Stimulated activated CD8-positive, alpha-beta memory T cell treated with anti-CD3 and anti-CD28 coated beads, Interleukin-15, amount 100 ng/mL, for 48 hours (primary cell): Measurements from ENCODE around the gene RABEP2.
"Not testable (repeated sequence)": the region's sequence is repeated elsewhere in the genome, so short reads cannot be mapped to it uniquely, and the experiment has no call there.

Experiments used
- DNase-seq, 2 donors: peaks; one replicate each; pipeline ENCODE4 v3.0.0-alpha.2; 2020; ENCODE audit warnings: low read depth in 2 of 2

The RABEP2 gene

DNA sequence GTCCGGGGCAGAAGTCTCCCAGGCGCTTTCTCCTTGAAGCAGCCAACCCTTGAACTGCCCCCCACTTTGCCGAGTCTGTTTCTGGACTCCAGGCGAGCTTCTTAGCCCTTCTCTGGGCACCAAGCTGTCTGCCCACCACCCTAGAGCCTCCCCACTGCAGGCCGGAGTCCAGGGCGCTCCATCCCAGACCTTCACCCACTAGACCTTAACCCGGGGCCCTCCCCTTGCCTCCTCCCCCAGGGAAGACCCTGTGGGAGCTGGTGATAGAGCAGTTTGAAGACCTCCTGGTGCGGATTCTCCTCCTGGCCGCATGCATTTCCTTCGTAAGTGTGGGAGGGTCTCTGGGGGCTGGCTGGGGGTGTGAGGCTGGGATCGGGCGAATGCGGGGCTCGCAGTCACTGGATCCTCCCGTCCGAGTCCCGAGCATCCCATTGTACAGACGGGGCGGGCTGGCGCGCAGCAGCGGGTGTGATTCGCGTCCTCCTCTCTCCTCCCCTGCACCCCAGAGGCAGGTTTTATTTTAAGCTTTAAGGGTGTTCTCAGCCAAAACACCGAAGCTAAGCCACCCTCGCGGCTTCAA lies 45.7 kb downstream of the RABEP2 start:
- no peak for DNase-seq

DNA sequence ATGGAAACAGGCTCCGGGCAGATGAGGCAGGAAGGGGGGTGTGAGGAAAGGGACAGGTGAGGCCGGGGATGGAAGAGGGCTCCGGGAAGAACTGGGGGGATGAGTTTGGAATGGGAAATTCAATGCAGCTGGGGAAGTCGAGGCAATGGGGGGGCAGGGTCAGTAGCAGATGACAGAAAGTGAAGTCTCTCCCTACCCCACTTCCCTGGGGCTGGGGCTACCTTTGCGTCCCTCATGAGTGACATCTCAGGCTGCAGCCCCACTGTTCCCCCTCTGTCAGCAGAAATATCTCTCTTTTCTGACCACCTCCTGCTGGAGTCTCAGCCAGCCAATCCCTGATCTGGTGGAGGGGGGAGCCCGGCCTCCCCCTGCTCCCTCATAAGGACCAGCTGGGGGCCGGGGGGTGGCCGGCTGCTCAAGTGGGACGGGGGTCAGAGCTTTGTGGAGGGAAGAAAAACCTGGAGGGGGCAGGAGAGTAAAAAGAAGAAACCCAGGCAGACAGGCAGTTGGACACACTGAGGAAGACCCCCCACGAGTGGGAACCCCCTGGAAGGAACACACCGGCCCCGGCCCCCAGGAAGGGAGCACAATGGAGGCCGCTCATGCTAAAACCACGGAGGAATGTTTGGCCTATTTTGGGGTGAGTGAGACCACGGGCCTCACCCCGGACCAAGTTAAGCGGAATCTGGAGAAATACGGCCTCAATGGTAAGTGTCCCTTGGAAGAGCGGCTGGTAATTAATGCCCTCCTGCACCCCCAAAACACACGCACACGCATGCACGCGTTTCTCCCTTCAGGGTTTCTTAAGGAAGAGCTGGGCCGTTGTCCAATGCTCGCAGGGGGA lies 46.7 kb downstream of the RABEP2 start, which contains the start of gene ATP2A1:
ATP2A1 (plus strand) TSS at position 406 of the 844 bp plus-strand sequence; CDS start at position 590, 184 bp downstream.
- DNase-seq: no peak

DNA sequence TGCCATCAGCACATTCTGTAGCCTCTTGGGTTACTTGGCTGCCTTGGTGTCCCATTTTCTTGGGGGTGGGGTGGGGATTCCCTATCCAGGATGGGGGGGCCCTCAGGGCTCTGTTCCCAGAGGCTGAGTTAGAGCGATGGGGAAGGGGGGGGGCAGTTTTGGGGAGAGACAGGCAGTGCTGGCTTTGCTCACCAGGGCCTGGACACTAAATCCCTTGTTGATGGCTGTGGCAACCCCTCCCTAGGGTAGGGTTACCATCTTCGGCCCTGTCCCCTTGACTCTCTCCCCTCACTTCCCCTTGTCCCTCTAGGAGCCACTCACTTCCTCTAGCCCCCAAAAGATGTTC lies 47.4 kb downstream of the RABEP2 start:
- no peak for DNase-seq

DNA sequence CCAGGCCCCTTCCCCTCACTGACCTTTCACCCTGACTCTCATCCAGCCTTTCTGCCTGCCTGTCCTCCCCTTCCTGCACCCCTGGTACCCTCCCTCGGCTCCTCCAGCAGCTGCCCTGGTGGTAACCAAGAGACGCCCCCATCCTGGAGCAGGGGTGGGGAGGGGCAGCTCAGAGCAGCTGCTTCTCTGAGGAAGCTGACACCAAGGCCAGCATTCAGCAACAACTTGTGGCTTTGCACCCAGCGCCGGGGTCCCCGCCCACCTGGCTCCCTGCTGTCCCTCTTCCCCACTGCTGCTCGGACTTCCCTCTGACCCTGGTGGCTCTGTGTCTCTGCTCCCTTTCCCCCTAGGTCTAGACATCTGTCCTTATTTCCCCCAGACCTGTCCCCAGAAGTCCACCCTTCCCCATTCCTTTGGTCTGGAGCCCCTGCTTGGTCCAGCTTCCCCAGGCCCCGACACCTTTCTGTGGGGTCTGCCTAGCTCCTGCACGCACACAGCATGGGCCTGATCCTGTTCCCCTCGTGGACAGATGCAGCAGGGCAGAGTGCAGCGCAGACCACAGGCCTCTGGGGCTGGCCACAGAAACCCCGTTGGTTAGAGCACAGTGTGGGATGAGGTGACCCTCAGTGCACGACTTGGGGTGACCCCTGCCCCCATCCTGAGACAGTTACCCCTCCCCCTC lies 47.9 kb downstream of the RABEP2 start:
- DNase-seq: no peak

DNA sequence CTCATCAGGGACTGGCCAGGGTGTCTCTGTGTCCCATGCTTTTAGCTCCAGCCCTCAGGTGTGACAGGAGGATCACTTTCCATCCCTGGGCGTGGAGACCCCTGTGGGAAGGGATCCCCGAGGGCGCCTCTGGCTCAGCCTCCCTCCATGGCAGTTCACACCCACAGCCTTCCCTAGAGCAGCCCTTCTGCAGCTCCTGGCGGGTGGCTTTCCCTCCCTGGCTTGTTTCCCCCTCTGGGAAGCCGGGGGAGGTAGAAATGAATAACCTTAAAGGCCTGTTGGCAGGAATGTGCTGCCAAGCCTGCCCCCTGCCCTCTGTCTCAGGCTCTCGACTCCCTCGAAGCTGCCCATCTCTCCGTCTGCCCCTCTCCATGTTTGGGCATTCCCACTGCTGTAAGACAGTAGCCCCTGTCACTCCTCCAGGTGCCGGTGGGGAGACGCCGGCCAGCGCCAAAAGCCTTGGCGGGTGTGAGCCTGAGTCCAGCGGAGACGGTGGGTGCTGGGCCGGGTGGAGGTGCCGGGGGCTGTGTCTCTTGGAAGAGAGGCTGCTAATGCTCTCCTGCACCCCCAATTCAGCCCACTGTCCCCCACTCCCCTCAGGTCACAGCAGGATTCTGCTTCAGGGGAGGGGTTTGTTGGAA lies 48.9 kb downstream of the RABEP2 start:
- DNase-seq: no peak

DNA sequence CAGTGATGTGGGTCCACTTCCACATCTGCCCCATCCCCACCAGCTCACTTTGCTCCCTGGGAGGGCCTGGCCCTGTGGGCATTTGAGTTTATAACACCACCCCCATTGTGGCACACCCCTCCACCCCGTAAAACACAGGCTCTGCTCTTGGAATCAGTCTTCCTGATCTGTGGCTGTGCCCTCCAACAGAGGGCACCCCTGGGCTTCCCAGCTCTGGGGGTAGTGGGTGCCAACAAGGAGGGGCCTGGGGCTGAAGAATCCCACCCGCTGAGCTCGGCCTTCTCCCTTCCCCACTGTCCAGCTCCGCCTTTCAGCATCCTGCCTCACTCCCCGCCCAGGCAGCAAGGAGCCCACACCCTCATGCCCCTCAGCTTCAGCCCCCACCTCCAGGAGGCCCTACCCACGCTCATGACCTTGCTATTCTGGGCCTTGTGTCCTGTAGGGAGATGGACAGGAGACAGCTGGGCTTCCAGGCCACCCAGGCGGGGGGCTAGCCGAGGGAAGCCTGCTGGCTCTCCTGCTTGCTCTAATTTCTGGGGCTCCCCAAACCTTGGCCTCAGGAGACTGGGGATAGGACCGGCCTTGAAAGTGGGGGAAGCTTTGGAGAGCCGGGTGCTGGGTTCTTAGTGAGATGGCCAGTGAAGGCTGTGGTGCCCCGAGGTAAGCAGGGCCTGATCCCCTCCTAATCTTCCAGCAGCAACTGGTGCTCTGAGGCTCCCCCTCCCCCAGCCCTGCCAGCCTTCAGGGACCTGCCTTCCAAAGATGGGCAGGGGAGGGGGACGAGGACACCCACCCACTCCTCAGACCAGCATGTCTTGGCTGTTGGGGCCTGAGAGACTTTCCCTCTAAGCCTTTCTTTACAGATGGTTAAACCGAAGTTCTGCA lies 49.7 kb downstream of the RABEP2 start:
- DNase-seq: no peak

DNA sequence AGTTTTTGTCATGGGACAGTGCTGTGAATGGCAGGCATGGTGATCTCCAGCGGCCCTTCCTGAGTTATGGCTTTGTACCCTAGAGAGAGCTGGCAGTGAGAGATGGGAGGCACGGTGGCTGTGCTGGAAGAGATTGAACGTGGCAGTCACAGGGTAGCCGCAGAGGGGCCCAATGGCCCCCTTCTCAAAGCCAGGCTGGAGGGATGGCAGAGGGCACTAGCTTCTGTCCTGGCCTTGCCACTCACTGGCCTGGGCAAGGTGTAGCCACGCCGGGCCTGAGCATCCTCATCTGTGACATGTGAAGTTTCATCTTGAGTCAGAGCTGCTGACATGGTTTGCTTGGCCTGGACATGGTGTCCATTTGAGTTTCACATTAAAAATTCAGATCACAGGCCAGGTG lies 50.6 kb downstream of the RABEP2 start:
- DNase-seq: no peak

DNA sequence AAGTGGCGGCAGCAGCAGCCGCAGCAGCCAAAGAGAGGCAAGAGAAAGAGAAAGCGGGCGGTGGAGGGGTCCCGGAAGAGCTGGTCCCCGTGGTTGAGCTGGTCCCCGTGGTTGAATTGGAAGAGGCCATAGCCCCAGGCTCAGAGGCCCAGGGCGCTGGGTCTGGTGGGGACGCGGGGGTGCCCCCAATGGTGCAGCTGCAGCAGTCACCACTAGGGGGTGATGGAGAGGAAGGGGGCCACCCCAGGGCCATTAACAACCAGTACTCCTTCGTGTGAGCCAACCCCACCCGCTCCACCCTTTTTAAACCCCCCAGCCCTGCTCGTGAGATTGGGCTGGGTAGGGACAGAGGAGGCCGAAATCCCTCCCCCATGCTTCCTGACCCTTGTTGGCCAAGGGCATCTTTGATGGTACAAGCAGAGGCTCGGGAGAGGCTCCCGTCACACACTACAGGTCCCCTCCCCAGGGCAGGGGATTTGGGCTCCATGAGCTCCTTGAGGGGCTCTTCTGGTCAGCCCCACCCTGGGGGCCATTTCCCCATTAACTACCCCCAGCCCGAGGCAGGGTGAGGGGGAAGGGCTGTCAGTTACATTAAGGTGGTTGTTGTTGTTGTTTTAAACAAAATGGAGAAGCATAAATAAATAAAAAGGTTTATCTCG lies 51.4 kb downstream of the RABEP2 start:
- peak in 1 of 2 donors; percentile 38 for DNase-seq

DNA sequence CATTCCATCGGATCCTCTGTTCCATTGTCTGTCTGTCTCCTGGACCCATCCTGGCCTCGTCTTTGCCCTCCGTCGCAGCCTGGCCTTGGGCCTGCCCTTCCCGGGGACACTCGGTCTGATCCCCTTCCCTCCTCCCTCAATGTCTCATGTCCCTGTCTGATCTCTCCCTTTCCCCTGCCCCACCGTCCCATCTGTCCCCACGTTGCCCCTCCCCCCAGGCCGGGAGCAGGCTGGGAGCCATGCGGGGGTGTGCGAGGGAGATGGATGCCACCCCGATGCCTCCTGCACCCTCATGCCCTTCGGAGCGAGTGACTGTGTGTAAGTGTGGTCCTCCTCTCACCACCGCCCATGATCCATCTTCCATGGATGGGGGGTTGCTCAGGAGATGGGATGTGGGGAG lies 52.1 kb downstream of the RABEP2 start:
- no peak for DNase-seq

DNA sequence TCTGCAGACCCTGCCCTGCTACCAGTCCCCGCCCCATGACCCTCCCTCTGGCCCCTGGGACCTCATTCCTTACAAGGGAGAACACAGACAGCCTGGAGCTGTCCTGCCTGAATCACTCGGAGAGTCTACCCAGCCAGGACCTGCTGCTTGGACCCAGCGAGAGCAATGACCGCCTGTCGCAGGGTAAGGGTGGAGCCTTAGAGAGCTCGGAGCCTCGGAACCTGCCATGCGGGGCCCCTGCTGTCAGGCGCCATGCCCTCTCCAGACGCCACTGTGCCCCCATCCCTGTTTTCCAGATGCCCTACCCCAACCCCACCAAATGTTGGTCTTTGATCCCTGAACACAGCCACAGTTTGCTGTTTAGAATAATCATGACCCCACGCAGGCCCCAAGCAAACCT lies 55.8 kb downstream of the RABEP2 start:
- DNase-seq: no peak

DNA sequence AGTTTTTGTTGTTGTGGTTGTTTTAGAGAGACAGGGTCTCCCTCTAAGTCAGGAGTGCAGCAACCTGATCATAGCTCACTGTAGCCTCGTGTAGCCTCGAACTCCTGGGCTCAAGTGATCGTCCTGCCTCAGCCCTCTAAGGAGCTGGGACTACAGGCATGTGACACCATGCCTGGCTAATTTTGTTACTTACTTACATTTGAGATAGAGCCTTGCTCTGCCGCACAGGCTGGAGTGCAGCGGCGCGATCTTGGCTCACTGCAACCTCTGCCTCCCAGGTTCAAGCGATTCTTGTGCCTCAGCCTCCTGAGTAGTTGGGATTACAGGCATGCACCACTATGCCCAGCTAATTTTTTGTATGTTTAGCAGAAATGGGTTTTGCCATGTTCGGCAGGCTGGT lies 57.4 kb downstream of the RABEP2 start:
- not testable (repeated sequence) for DNase-seq

DNA sequence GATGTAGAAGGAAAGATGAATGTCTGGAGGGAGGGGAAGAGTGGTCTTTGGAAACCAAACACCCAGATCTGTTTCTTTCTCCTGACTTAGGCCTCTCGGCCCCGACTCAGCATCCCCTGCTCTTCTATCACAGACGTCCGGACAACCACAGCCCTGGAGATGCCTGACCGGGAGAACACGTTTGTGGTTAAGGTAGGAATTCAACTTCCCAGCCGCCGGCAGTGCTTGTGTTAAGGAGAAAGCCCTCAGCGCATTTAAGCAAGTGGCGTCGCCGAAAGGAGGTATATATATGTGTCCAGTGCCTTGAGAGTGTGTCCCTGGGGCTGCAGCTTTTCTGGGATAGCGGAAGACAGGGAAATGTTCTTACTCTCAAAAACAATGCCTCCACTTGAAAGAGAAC lies 57.8 kb downstream of the RABEP2 start:
- no peak for DNase-seq

DNA sequence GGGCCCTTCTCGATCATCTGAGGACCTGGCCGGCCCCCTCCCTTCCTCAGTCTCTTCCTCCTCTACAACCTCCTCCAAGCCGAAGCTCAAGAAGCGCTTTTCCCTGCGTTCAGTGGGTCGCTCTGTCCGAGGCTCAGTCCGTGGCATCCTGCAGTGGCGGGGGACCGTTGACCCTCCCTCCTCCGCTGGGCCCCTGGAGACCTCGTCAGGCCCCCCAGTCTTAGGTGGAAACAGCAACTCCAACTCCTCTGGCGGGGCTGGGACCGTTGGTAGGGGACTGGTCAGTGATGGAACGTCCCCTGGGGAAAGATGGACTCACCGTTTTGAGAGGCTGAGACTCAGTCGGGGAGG lies 58.6 kb downstream of the RABEP2 start:
- no peak for DNase-seq

DNA sequence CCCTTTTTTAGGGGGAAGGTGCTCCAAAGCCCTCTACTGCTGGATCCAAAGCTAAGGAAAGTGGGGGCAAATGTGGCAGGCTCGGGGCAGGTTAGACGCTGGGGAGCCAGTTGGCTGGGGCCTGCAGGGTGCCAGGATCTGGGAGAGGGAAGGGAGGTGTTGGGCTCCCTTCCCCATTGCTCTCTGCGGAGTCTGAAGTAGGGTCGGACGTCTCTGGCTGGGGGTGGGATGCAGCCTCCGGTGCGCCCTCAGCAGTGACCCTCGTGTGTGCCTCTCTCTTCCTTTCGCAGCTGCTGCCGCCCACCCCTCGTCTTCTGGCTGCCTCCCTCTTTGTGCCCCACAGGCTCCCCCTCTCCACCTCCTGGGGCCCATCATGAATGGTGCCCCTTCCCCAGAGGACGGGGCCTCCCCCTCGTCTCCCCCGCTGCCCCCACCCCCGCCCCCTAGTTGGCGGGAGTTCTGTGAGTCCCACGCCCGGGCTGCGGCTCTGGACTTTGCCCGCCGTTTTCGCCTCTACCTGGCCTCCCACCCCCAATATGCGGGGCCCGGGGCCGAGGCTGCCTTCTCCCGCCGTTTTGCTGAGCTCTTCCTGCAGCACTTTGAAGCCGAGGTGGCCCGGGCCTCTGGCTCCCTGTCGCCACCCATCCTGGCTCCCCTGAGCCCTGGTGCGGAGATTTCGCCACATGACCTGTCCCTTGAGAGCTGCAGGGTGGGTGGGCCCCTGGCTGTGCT lies 59.1 kb downstream of the RABEP2 start:
- DNase-seq: no peak

DNA sequence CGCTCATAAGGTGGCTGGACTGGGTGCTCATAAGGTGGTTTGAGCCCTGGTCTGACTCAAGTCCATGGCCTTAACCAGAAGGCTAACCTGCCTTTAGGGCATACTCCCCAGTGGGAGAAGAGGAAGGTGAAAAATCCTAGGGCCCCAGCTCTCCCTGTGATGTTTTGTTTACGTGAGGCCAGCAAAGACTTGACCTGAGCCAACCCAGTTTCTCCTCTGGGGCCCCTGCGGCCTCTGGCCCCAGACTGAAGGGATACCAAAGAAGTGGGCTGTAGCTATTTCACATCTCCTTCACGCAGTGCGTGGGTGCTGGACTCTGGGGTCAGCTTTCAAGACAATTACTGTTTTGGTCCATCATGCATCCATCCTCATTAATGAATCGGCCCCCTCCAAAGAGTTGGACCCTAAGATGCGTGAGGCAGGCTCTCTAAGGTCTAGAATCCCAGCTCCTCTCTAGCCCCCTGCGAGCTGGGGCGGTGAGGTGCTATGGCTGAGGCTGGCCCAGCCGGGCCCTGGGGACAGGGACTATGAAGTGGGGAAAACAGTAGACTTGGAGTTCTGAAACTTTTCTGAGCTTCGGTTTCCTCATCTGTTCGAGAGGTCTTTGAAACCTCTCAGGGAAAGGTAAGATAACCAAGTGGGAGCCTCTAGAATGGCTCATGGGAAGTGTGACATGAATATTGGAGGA lies 59.9 kb downstream of the RABEP2 start:
- no peak for DNase-seq

DNA sequence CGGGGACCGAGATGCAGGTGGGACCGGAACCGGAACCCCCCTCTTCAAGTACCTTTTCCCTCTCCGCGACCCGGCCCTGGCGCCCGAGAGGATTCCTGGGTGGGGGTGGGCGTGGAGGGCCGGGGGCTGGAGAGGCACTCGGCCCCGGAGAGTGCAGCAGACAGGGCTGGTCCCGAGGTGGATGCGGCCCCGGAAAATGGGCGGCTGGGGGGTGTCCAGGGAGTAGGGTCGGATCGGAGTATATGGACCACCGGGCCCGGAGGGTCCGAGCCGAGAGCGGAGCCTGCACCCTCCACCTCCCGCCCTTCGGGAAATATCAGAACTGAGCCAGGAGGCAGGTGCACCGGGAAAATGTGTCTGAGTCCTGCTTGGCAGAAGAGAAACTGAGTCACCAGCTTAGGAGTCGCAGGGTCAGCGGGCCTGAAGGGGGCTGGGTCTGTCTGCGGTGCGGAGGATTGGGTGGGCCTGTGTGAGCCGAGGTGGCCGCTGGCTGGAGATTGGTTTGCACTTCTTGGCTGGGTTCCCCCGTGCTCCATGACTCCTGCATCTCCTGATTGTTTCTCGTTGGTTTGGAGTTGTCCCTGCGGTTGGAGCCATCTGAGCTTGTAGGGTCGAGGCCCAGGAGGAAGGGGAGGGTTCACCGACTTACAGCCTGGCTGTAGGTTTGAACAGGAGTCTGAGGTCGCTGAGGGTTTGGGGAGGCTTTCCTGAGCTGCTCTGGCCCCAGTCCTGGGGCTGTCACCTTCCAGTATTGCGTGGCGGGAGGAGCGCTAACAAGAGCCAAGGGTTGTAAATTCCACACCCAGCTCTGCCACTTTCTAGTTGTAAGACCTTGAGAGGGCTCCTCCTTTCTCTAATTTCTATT lies 60.9 kb downstream of the RABEP2 start:
- no peak for DNase-seq

DNA sequence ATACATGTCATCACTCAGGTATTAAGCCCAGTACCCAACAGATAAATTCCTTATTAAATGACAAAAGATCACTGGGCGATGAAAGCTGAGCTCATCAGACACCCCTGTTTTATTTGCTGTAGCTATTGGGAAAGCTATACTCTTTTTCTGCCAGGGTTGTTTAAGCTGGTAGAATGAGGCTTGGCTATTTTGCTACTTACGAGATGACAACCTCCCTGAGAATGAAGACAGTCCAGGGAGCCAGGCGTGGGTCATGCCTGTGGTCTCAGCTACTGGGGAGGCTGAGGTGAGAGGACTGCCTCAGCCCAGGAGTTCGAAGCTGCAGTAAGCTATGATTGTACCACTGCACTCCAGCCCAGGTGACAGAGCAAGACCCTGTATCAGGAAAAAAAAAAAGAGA lies 65.7 kb downstream of the RABEP2 start:
- no peak for DNase-seq

DNA sequence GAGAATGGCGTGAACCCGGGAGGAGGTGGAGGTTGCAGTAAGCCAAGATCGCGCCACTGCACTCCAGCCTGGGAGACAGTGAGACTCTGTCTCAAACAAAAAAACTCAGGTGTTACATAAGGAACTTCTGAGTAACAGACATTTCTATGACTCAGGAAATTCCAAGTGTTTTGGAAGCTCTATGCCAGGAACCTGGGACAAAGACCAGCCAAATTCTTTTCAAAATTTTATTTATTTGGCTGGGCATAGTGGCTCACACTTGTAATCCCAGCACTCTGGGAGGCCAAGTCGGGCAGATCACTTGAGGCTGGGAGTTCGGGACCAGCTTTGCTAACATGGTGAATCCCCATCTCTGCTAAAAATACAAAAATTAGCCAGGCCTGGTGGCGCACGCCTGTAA lies 66.6 kb downstream of the RABEP2 start:
- DNase-seq: no peak
